ENCODE measurements around the gene FGF14.

DNA sequence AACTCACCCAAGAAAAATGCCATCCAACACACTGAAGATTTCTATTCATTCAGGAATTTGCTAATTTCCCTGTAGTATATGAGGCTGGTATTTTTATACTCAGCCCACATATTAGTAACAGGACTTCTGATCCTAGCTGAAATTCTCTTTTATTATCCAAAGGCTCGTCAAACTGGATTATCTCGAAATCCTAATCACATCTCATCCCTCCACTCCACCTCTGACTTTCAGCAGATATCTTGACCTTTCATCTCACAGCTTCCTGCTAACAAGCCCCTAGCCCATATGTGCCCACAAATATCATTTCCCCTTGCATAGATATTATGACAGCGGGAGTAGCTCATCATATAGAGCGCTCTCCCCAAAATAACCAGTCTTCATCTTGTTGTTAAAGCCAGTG is 279.7 kb downstream of the FGF14 start:
- TF ChIP-seq, protein P1, sequence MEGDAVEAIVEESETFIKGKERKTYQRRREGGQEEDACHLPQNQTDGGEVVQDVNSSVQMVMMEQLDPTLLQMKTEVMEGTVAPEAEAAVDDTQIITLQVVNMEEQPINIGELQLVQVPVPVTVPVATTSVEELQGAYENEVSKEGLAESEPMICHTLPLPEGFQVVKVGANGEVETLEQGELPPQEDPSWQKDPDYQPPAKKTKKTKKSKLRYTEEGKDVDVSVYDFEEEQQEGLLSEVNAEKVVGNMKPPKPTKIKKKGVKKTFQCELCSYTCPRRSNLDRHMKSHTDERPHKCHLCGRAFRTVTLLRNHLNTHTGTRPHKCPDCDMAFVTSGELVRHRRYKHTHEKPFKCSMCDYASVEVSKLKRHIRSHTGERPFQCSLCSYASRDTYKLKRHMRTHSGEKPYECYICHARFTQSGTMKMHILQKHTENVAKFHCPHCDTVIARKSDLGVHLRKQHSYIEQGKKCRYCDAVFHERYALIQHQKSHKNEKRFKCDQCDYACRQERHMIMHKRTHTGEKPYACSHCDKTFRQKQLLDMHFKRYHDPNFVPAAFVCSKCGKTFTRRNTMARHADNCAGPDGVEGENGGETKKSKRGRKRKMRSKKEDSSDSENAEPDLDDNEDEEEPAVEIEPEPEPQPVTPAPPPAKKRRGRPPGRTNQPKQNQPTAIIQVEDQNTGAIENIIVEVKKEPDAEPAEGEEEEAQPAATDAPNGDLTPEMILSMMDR (IDR thresholded peaks at IDR 0.05; ENCODE audit: insufficient read depth, low read depth, low read length): no peak
- no peak for TF ChIP-seq EZH2 (IDR thresholded peaks at IDR 0.05; ENCODE audit: insufficient read depth, low read length)

Measured in astrocyte (in vitro differentiated cells and primary cell).